Midbrain (tissue), 1 donor: Measurements from ENCODE around the gene SLC41A3.
"Not testable (repeated sequence)": the region's sequence is repeated elsewhere in the genome, so short reads cannot be mapped to it uniquely, and the experiment has no call there.

Experiments
- DNase-seq: peaks from one replicate; lab custom pipeline; 2025; lab: John Stamatoyannopoulos, UW

Gene SLC41A3

GRCh38 chr3:126082362-126083137 lies 1.4 kb downstream of the SLC41A3 start:
- DNase-seq: no peak

- no peak for DNase-seq
These were observed 2.1 kb downstream of the SLC41A3 start for GRCh38 chr3:126081618-126082361.

GRCh38 chr3:126080970-126081369 lies 3.0 kb downstream of the SLC41A3 start:
- no peak for DNase-seq

GRCh38 chr3:126078866-126079265 lies 5.1 kb downstream of the SLC41A3 start:
- no peak for DNase-seq

GRCh38 chr3:126077754-126078153 lies 6.2 kb downstream of the SLC41A3 start:
- DNase-seq: no peak

- DNase-seq: no peak
These were observed 7.8 kb downstream of the SLC41A3 start for GRCh38 chr3:126076140-126076539.

GRCh38 chr3:126070146-126070545 lies 13.8 kb downstream of the SLC41A3 start:
- DNase-seq: no peak

- no peak for DNase-seq
These were observed 16.0 kb downstream of the SLC41A3 start for GRCh38 chr3:126067959-126068358.

GRCh38 chr3:126066676-126067075 lies 17.2 kb downstream of the SLC41A3 start:
- DNase-seq: not testable (repeated sequence)

GRCh38 chr3:126065876-126066275 lies 18.0 kb downstream of the SLC41A3 start:
- DNase-seq: no peak

- DNase-seq: no peak
These were observed 19.2 kb downstream of the SLC41A3 start for GRCh38 chr3:126064627-126065258.

GRCh38 chr3:126063358-126063965 lies 20.5 kb downstream of the SLC41A3 start:
- DNase-seq: no peak

GRCh38 chr3:126061301-126062032 lies 22.5 kb downstream of the SLC41A3 start:
- DNase-seq: no peak

GRCh38 chr3:126060613-126061145 lies 23.2 kb downstream of the SLC41A3 start:
- no peak for DNase-seq

- no peak for DNase-seq
These were observed 25.3 kb downstream of the SLC41A3 start for GRCh38 chr3:126058666-126059065.

- DNase-seq: no peak
These were observed 26.0 kb downstream of the SLC41A3 start for GRCh38 chr3:126057936-126058335.

GRCh38 chr3:126057501-126057819 lies 26.5 kb downstream of the SLC41A3 start:
- no peak for DNase-seq

GRCh38 chr3:126056681-126057500 lies 27.0 kb downstream of the SLC41A3 start:
- no peak for DNase-seq

- no peak for DNase-seq
These were observed 27.8 kb downstream of the SLC41A3 start for GRCh38 chr3:126056088-126056487.

- DNase-seq: no peak
These were observed 29.1 kb downstream of the SLC41A3 start for GRCh38 chr3:126054870-126055269.
